Erythroblast (primary cell): ENCODE results near the gene ERO1B.

ENCODE experiments used
- GATA1 ChIP-seq: IDR thresholded peaks from 2 replicates; pipeline ENCODE4 v1.6.1; 2011; ENCODE audit warnings: low read depth, mild to moderate bottlenecking, control low read depth, low read length, moderate library complexity
- POLR2A ChIP-seq: IDR thresholded peaks from 2 replicates; pipeline ENCODE4 v1.6.1; 2011; ENCODE audit warnings: mild to moderate bottlenecking, low read length

DNA sequence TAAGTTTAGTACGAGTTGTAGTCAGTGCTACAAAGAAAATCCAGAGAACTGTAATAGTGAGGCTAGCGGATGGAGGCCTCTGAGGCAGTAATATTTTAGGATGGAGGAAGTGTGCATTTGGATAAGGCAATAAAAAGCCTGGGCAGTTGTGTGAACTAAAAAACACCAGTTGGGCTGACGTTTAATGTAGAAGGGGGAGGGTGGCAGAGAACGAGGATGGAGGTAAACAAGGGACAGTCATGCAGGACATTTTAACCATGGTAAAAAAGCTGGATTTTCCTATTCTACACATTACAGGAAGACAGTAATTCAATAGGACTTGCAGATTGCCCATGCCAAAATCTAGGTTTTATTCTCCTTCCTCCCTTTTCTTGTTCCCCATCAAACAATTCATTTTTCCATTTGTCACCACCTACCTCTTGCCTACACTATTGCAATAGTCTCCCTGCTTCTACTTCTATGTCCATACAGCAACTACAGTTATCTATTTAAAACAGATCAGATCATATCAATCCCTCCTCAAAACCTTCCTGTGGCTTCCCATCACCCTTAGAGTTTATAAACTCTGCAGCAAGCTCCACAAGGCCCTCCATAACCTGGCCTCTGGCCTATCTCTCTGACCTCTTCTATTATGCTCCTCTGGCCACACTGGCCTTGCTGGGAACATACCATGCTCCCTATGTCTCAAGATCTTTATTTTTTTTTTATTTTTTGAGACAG is 27.7 kb downstream of the ERO1B start:
- no peak for TF ChIP-seq POLR2A
- TF ChIP-seq GATA1, result no peak
